Neural cell (in vitro differentiated cells): ENCODE data around the gene RCN2. TPM values are rescaled to one million over a fixed set of nuclear protein-coding genes. Genes with fewer than 3 reads are reported as not detected.

Source experiments
- H2AFZ ChIP-seq: fragments of 200-600, 300-800 bp; sonication (generic), shearing (Covaris generic); 2 replicates; pipeline ENCODE4 v1.6.0; 2014; ENCODE audit warnings: low read depth, mild to moderate bottlenecking, antibody characterized with exemption, low read length, moderate library complexity
- H3F3A ChIP-seq: fragments of 200-600 bp; shearing (Covaris generic); 2 replicates; pipeline ENCODE4 v1.6.1; 2016; ENCODE audit warnings: mild to moderate bottlenecking, moderate library complexity, mixed read lengths, antibody characterized with exemption, low read length; ENCODE audit not compliant: insufficient read depth, poor library complexity, severe bottlenecking
- H3K27ac ChIP-seq: fragments of 200-600, 300-800 bp; sonication (generic), shearing (Covaris generic); 2 replicates; pipeline ENCODE4 v1.5.1; 2014; ENCODE audit warnings: mild to moderate bottlenecking, low read length, moderate library complexity
- H3K27me3 ChIP-seq: fragments of 300-800, 200-600 bp; sonication (generic), shearing (Covaris generic); 2 replicates; pipeline ENCODE4 v1.6.0; 2014; ENCODE audit warnings: mild to moderate bottlenecking, low read depth, low read length, moderate library complexity; ENCODE audit not compliant: insufficient read depth
- H3K36me3 ChIP-seq: fragments of 300-800, 200-600 bp; sonication (generic), shearing (Covaris generic); 2 replicates; pipeline ENCODE4 v1.5.1; 2014; ENCODE audit warnings: mild to moderate bottlenecking, antibody characterized with exemption, low read length, moderate library complexity; ENCODE audit not compliant: insufficient read depth
- H3K4me2 ChIP-seq: fragments of 300-800, 200-600 bp; sonication (generic), shearing (Covaris generic); 2 replicates; pipeline ENCODE4 v1.6.0; 2014; ENCODE audit warnings: mild to moderate bottlenecking, low read length
- H3K4me3 ChIP-seq: fragments of 300-800, 200-600 bp; sonication (generic), shearing (Covaris generic); 2 replicates; pipeline ENCODE4 v1.5.1; 2014; ENCODE audit warnings: mild to moderate bottlenecking, low read length, moderate library complexity
- H3K79me2 ChIP-seq: fragments of 200-600 bp; shearing (Covaris generic); replicated peaks from 2 replicates; pipeline ENCODE4 v1.6.0; 2014; ENCODE audit warnings: mild to moderate bottlenecking, low read length, moderate library complexity; ENCODE audit not compliant: insufficient read depth
- H3K9ac ChIP-seq: fragments of 300-800, 200-600 bp; sonication (generic), shearing (Covaris generic); 2 replicates; pipeline ENCODE4 v1.6.1; 2016; ENCODE audit warnings: mild to moderate bottlenecking, low read length, mixed read lengths
- H3K9me2 ChIP-seq: fragments of 200-600 bp; shearing (Covaris generic); 2 replicates; pipeline ENCODE4 v1.6.1; 2016; ENCODE audit warnings: mild to moderate bottlenecking, low read length, mixed read lengths; ENCODE audit not compliant: insufficient read depth
- H3K9me3 ChIP-seq: fragments of 200-600, 300-800 bp; sonication (generic), shearing (Covaris generic); 2 replicates; pipeline ENCODE4 v1.6.1; 2016; ENCODE audit warnings: mild to moderate bottlenecking, mixed run types, low read length, moderate library complexity, mixed read lengths
- H4K20me1 ChIP-seq: fragments of 200-600 bp; shearing (Covaris generic); 2 replicates; pipeline ENCODE4 v1.6.1; 2016; ENCODE audit warnings: mild to moderate bottlenecking, mixed run types; ENCODE audit not compliant: insufficient read depth
- CTCF ChIP-seq: fragments of 450-650 bp; IDR thresholded peaks from 2 replicates; pipeline ENCODE4 v1.5.1; 2014; ENCODE audit warnings: antibody characterized with exemption, mild to moderate bottlenecking, moderate library complexity; ENCODE audit not compliant: poor library complexity, severe bottlenecking
- EP300 ChIP-seq: fragments of 450-650 bp; conservative IDR thresholded peaks from 2 replicates; pipeline ENCODE4 v1.6.1; 2014; ENCODE audit warnings: antibody characterized with exemption, mild to moderate bottlenecking, moderate library complexity; ENCODE audit not compliant: poor library complexity, severe bottlenecking
- EZH2 ChIP-seq: fragments of 200-600, 300-800 bp; shearing (Covaris generic), sonication (generic); IDR thresholded peaks from 2 replicates; pipeline ENCODE4 v1.6.1; 2014; ENCODE audit warnings: antibody characterized with exemption, low read length, borderline replicate concordance, mild to moderate bottlenecking; ENCODE audit not compliant: insufficient read depth, poor library complexity, severe bottlenecking
- MXI1 ChIP-seq: fragments of 450-650 bp; conservative IDR thresholded peaks from 2 replicates; pipeline ENCODE4 v1.6.1; 2014; ENCODE audit warnings: antibody characterized with exemption, mild to moderate bottlenecking; ENCODE audit not compliant: poor library complexity, severe bottlenecking
- POLR2AphosphoS5 ChIP-seq: IDR thresholded peaks from 2 replicates; pipeline ENCODE4 v1.6.1; 2012
- RAD21 ChIP-seq: fragments of 450-650 bp; conservative IDR thresholded peaks from 2 replicates; pipeline ENCODE4 v1.6.1; 2014; ENCODE audit warnings: antibody characterized with exemption, mild to moderate bottlenecking, moderate library complexity
- REST ChIP-seq: IDR thresholded peaks from 2 replicates; pipeline ENCODE4 v1.6.1; 2012; ENCODE audit warnings: borderline replicate concordance
- SMC3 ChIP-seq: fragments of 450-650 bp; conservative IDR thresholded peaks from 2 replicates; pipeline ENCODE4 v1.6.1; 2014; ENCODE audit warnings: antibody characterized with exemption, mild to moderate bottlenecking, moderate library complexity; ENCODE audit not compliant: poor library complexity
- TAF1 ChIP-seq: IDR thresholded peaks from 2 replicates; pipeline ENCODE4 v1.6.1; 2012; ENCODE audit warnings: low read depth
- polyA plus RNA-seq: library from polyadenylated mRNA; depleted of rRNA; stranded (reverse); fragments of >200 nt; gene quantifications from 2 replicates; pipeline ENCODE4 v1.2.3, GENCODE V29; 2014

The RCN2 gene
- polyA plus RNA-seq, 1 donor from 2014 or later = 400 TPM

- no peak overlapping the region for H2AFZ ChIP-seq
Measured at GRCh38 chr15:76976141-76976540, 44.6 kb downstream of the RCN2 start.

GRCh38 chr15:76976572-76977270, 45.2 kb downstream of the RCN2 start:
- Histone ChIP-seq H3F3A (no peaks in the 10 kb centered on the region), H3K9ac (no peak overlapping the region), H4K20me1 (no peaks in the 10 kb centered on the region), H3K9me2 (no peaks in the 10 kb centered on the region), H3K79me2 (no peaks in the 10 kb centered on the region), H3K4me3 (no peak overlapping the region), H3K27ac (no peak overlapping the region), H3K36me3 (no peaks in the 10 kb centered on the region), H3K27me3 (no peaks in the 10 kb centered on the region), H3K4me2 (no peak overlapping the region), H2AFZ (no peak overlapping the region), H3K9me3 (no peaks in the 10 kb centered on the region)
- TF ChIP-seq REST (no peak), EP300 (no peak), POLR2AphosphoS5 (no peak), SMC3 (no peak), CTCF (no peak)

More at GRCh38 chr15:76976141-76976540, 44.6 kb downstream of the RCN2 start:
- no peak overlapping the region for H3K9ac ChIP-seq
- H3K4me2 ChIP-seq = no peak overlapping the region
- H3K4me3 ChIP-seq = no peak overlapping the region
- TF ChIP-seq RAD21 (no peak), MXI1 (no peak), REST (no peak), TAF1 (no peak), EP300 (no peak), EZH2 (no peak), POLR2AphosphoS5 (no peak), CTCF (no peak), SMC3 (no peak)
- H4K20me1 ChIP-seq = no peaks in the 10 kb centered on the region
- H3K9me3 ChIP-seq = no peaks in the 10 kb centered on the region
- H3K27me3 ChIP-seq = no peaks in the 10 kb centered on the region
- no peaks in the 10 kb centered on the region for H3F3A ChIP-seq
- H3K79me2 ChIP-seq = no peaks in the 10 kb centered on the region
- no peak overlapping the region for H3K27ac ChIP-seq
- H3K36me3 ChIP-seq = no peaks in the 10 kb centered on the region
- no peaks in the 10 kb centered on the region for H3K9me2 ChIP-seq
